Measurements from ENCODE around the gene HTRA3.

The HTRA3 gene

GRCh38 chr4:8280158-8280875, 10.8 kb downstream of the HTRA3 start:
- no peak for DNase-seq (ENCODE audit: low read depth)

GRCh38 chr4:8280876-8281440, 11.4 kb downstream of the HTRA3 start:
- DNase-seq (ENCODE audit: low read depth), result no peak

- no peak for DNase-seq (ENCODE audit: low read depth)
These were observed 12.1 kb downstream of the HTRA3 start for GRCh38 chr4:8281519-8282133.

GRCh38 chr4:8282134-8282641, 12.6 kb downstream of the HTRA3 start:
- DNase-seq (ENCODE audit: low read depth), result no peak

GRCh38 chr4:8282742-8283141, 13.2 kb downstream of the HTRA3 start:
- DNase-seq (ENCODE audit: low read depth), result no peak

- DNase-seq (ENCODE audit: low read depth), result no peak
These were observed 13.6 kb downstream of the HTRA3 start for GRCh38 chr4:8283161-8283560.

GRCh38 chr4:8283631-8284121, 14.1 kb downstream of the HTRA3 start:
- DNase-seq (ENCODE audit: low read depth), result no peak

GRCh38 chr4:8284391-8284790, 14.8 kb downstream of the HTRA3 start:
- DNase-seq (ENCODE audit: low read depth), result no peak

GRCh38 chr4:8285143-8285975, 15.8 kb downstream of the HTRA3 start:
- DNase-seq (ENCODE audit: low read depth), result no peak

GRCh38 chr4:8285976-8286718, 16.6 kb downstream of the HTRA3 start:
- DNase-seq (ENCODE audit: low read depth), result no peak

- DNase-seq (ENCODE audit: low read depth), result no peak
These were observed 17.3 kb downstream of the HTRA3 start for GRCh38 chr4:8286719-8287342.

- no peak for DNase-seq (ENCODE audit: low read depth)
These were observed 18.1 kb downstream of the HTRA3 start for GRCh38 chr4:8287343-8288280.

GRCh38 chr4:8289151-8289750, 19.7 kb downstream of the HTRA3 start:
- no peak for DNase-seq (ENCODE audit: low read depth)

- no peak for DNase-seq (ENCODE audit: low read depth)
These were observed 20.6 kb downstream of the HTRA3 start for GRCh38 chr4:8289956-8290700.

GRCh38 chr4:8290701-8290970, 21.1 kb downstream of the HTRA3 start:
- no peak for DNase-seq (ENCODE audit: low read depth)

GRCh38 chr4:8291036-8291682, 21.6 kb downstream of the HTRA3 start:
- no peak for DNase-seq (ENCODE audit: low read depth)

GRCh38 chr4:8291701-8292477, 22.3 kb downstream of the HTRA3 start:
- DNase-seq (ENCODE audit: low read depth), result no peak

Measured in ELR (cell line).